Activated B cell treated with CpG ODN at 0.5 μM for 24 hours (primary cell): ENCODE results near the gene THSD4. TPM values are rescaled to one million over a fixed set of nuclear protein-coding genes. Genes with fewer than 3 reads are reported as not detected.

Source experiments
- ATAC-seq: fragments of 200-7000 bp; cut with Tn5 transposase; one replicate; pipeline ENCODE4 v1.10.0; 2021; ENCODE audit warnings: low read depth, mild to moderate bottlenecking, moderate library complexity
- CTCF ChIA-PET: fragments of 350-600 bp; sonication (Branson Sonifier 250); formaldehyde crosslinking; loops from one replicate; lab custom pipeline; 2021; ENCODE audit warnings: antibody characterized with exemption; lab: Charles Lee
- POLR2A ChIA-PET: fragments of 350-600 bp; sonication (Branson Sonifier 250); formaldehyde crosslinking; loops from one replicate; lab custom pipeline; 2021; ENCODE audit warnings: antibody characterized with exemption; lab: Charles Lee
- DNase-seq: peaks from one replicate; pipeline ENCODE4 v3.0.0; 2022
- H3K27ac Mint-ChIP-seq: one replicate; pipeline ENCODE4 v1.8.0; 2020; ENCODE audit warnings: mixed read lengths
- H3K27me3 Mint-ChIP-seq: one replicate; pipeline ENCODE4 v1.8.0; 2021; ENCODE audit warnings: mixed read lengths
- H3K36me3 Mint-ChIP-seq: one replicate; pipeline ENCODE4 v1.8.0; 2021; ENCODE audit warnings: low read depth, mixed read lengths
- H3K4me1 Mint-ChIP-seq: one replicate; pipeline ENCODE4 v1.8.0; 2021; ENCODE audit warnings: mixed read lengths
- H3K4me3 Mint-ChIP-seq: one replicate; pipeline ENCODE4 v1.8.0; 2020; ENCODE audit warnings: mild to moderate bottlenecking, mixed read lengths
- H3K9me3 Mint-ChIP-seq: one replicate; pipeline ENCODE4 v1.8.0; 2020; ENCODE audit warnings: mixed read lengths
- CTCF ChIP-seq: fragments of 200-600 bp; IDR thresholded peaks from one replicate; pipeline ENCODE4 v1.8.0; 2022; ENCODE audit warnings: antibody characterized with exemption, mild to moderate bottlenecking
- intact Hi-C: fragments of 100-400 bp; cut with micrococcal nuclease; formaldehyde crosslinking; loops from one replicate; pipeline ENCODE4 v1.15.1; 2024
- total RNA-seq: library from RNA; stranded (reverse); gene quantifications from 2 replicates; pipeline ENCODE4 v1.2.3, GENCODE V29; 2022

Gene THSD4
- total RNA-seq, 1 donor from 2014 or later: not detected

GRCh38 chr15:71334873-71335272 lies 219.6 kb downstream of the THSD4 start:
- TF ChIP-seq CTCF: no peak
- H3K36me3 Mint-ChIP-seq: no peaks in the 10 kb centered on the region
- ChIA-PET POLR2A (no interaction called here), CTCF (no interaction called here)
- ATAC-seq: no peak
- H3K27me3 Mint-ChIP-seq: no peaks in the 10 kb centered on the region
- H3K4me1 Mint-ChIP-seq: no peaks in the 10 kb centered on the region
- H3K4me3 Mint-ChIP-seq: no peak overlapping the region
- H3K27ac Mint-ChIP-seq: no peak overlapping the region
- intact Hi-C loops: no loop called here
- no peak for DNase-seq
- H3K9me3 Mint-ChIP-seq: no peaks in the 10 kb centered on the region

- ChIA-PET POLR2A (no interaction called here), CTCF (no interaction called here)
- H3K27ac Mint-ChIP-seq: no peak overlapping the region
- no peak for TF ChIP-seq CTCF
- DNase-seq (no peak), ATAC-seq (no peak)
- H3K27me3 Mint-ChIP-seq: no peaks in the 10 kb centered on the region
- no peak overlapping the region for H3K4me3 Mint-ChIP-seq
- H3K9me3 Mint-ChIP-seq: no peaks in the 10 kb centered on the region
- intact Hi-C loops: no loop called here
- H3K36me3 Mint-ChIP-seq: no peaks in the 10 kb centered on the region
- no peaks in the 10 kb centered on the region for H3K4me1 Mint-ChIP-seq
These were observed 220.3 kb downstream of the THSD4 start for GRCh38 chr15:71335591-71335990.

GRCh38 chr15:71336671-71337070 lies 221.4 kb downstream of the THSD4 start:
- Mint-ChIP-seq H3K27ac (no peak overlapping the region), H3K9me3 (no peaks in the 10 kb centered on the region), H3K4me1 (no peaks in the 10 kb centered on the region), H3K27me3 (no peaks in the 10 kb centered on the region), H3K4me3 (no peak overlapping the region), H3K36me3 (no peaks in the 10 kb centered on the region)
- ChIA-PET POLR2A (no interaction called here), CTCF (no interaction called here)
- DNase-seq: no peak
- intact Hi-C loops: no loop called here
- TF ChIP-seq CTCF: no peak
- ATAC-seq: no peak

GRCh38 chr15:71337197-71337845 lies 222.1 kb downstream of the THSD4 start:
- Mint-ChIP-seq H3K27me3 (no peaks in the 10 kb centered on the region), H3K36me3 (no peaks in the 10 kb centered on the region), H3K4me1 (no peaks in the 10 kb centered on the region), H3K9me3 (no peaks in the 10 kb centered on the region), H3K4me3 (no peak overlapping the region), H3K27ac (no peak overlapping the region)
- POLR2A ChIA-PET: no interaction called here
- CTCF ChIA-PET: no interaction called here
- no peak for TF ChIP-seq CTCF
- DNase-seq (no peak), ATAC-seq (no peak)
- intact Hi-C loops: no loop called here

- ATAC-seq (no peak), DNase-seq (no peak)
- H3K4me3 Mint-ChIP-seq: no peak overlapping the region
- H3K36me3 Mint-ChIP-seq: no peaks in the 10 kb centered on the region
- no peaks in the 10 kb centered on the region for H3K4me1 Mint-ChIP-seq
- intact Hi-C loops: no loop called here
- H3K9me3 Mint-ChIP-seq: no peaks in the 10 kb centered on the region
- POLR2A ChIA-PET: no interaction called here
- H3K27ac Mint-ChIP-seq: no peak overlapping the region
- no peaks in the 10 kb centered on the region for H3K27me3 Mint-ChIP-seq
- no peak for TF ChIP-seq CTCF
- CTCF ChIA-PET: no interaction called here
These were observed 223.0 kb downstream of the THSD4 start for GRCh38 chr15:71338265-71338664.
